Fibroblast of skin of right quadriceps (primary cell): ENCODE data around the gene NEK6.

Experiments
- DNase-seq: peaks from one replicate; pipeline ENCODE4 v3.0.0-alpha.2; 2013

The NEK6 gene

GRCh38 chr9:124262649-124262972 is 4.9 kb downstream of the NEK6 start:
- DNase-seq, result peak; percentile 81

- DNase-seq, result no peak
Measured at GRCh38 chr9:124263213-124263612, 5.5 kb downstream of the NEK6 start.

GRCh38 chr9:124263800-124264426 is 6.2 kb downstream of the NEK6 start:
- no peak for DNase-seq

- DNase-seq, result no peak
Measured at GRCh38 chr9:124264823-124265233, 7.1 kb downstream of the NEK6 start.

- no peak for DNase-seq
Measured at GRCh38 chr9:124265551-124265950, 7.8 kb downstream of the NEK6 start.

- DNase-seq, result no peak
Measured at GRCh38 chr9:124266139-124266825, 8.5 kb downstream of the NEK6 start.

- no peak for DNase-seq
Measured at GRCh38 chr9:124266826-124267201, 9.1 kb downstream of the NEK6 start.

- peak; percentile 61 for DNase-seq
Measured at GRCh38 chr9:124267271-124267807, 9.6 kb downstream of the NEK6 start.

- DNase-seq, result no peak
Measured at GRCh38 chr9:124268248-124268647, 10.5 kb downstream of the NEK6 start.

- DNase-seq, result peak; percentile 69
Measured at GRCh38 chr9:124268661-124269060, 10.9 kb downstream of the NEK6 start.

GRCh38 chr9:124269556-124269955 is 11.8 kb downstream of the NEK6 start:
- no peak for DNase-seq

GRCh38 chr9:124270504-124271335 is 13.0 kb downstream of the NEK6 start:
- no peak for DNase-seq

- DNase-seq, result no peak
Measured at GRCh38 chr9:124271660-124272059, 13.9 kb downstream of the NEK6 start.

GRCh38 chr9:124272118-124272517 is 14.4 kb downstream of the NEK6 start:
- DNase-seq, result no peak

- DNase-seq, result no peak
Measured at GRCh38 chr9:124272979-124273378, 15.2 kb downstream of the NEK6 start.

GRCh38 chr9:124273427-124274160 is 15.8 kb downstream of the NEK6 start:
- DNase-seq, result no peak

GRCh38 chr9:124274226-124274625 is 16.5 kb downstream of the NEK6 start:
- no peak for DNase-seq

GRCh38 chr9:124274738-124275137 is 17.0 kb downstream of the NEK6 start:
- DNase-seq, result no peak

- no peak for DNase-seq
Measured at GRCh38 chr9:124277420-124277819, 19.7 kb downstream of the NEK6 start.

- no peak for DNase-seq
Measured at GRCh38 chr9:124278054-124278540, 20.3 kb downstream of the NEK6 start.

GRCh38 chr9:124279531-124280175 is 21.9 kb downstream of the NEK6 start:
- no peak for DNase-seq

GRCh38 chr9:124280176-124280691 is 22.5 kb downstream of the NEK6 start:
- DNase-seq, result peak; percentile 86
